Brain microvascular endothelial cell (primary cell): Measurements from ENCODE around the gene CARD14.

Experiments
- DNase-seq: peaks from one replicate; pipeline ENCODE4 v3.0.0-alpha.2; 2020
- H3K27ac ChIP-seq: fragments of 250-450 bp; sonication (Bioruptor Pico); 2 replicates; pipeline ENCODE4 v1.5.1; 2020; ENCODE audit warnings: mild to moderate bottlenecking, moderate library complexity
- H3K27me3 ChIP-seq: fragments of 250-450 bp; sonication (Bioruptor Pico); replicated peaks from 2 replicates; pipeline ENCODE4 v1.5.1; 2020; ENCODE audit warnings: mild to moderate bottlenecking
- H3K36me3 ChIP-seq: fragments of 250-450 bp; sonication (Bioruptor Pico); replicated peaks from 2 replicates; pipeline ENCODE4 v1.5.1; 2020; ENCODE audit warnings: mild to moderate bottlenecking
- H3K4me3 ChIP-seq: 2 replicates; pipeline ENCODE4 v1.5.1; 2011; ENCODE audit warnings: low read depth, mild to moderate bottlenecking, control low read depth, low read length, moderate library complexity
- CTCF ChIP-seq: IDR thresholded peaks from 2 replicates; pipeline ENCODE4 v1.5.1; 2011; ENCODE audit warnings: low read depth, mild to moderate bottlenecking, moderate library complexity, low read length, control low read depth, inconsistent platforms; ENCODE audit errors: missing control alignments
- in situ Hi-C: cut with HindIII; loops from 2 replicates; pipeline ENCODE4 v1.10.0; 2017; ENCODE audit warnings: low sequenced_read_pairs, low pct_ligation_motif_present

CARD14 gene

GRCh38 chr17:80244871-80245509, 75.2 kb downstream of the CARD14 start:
- Histone ChIP-seq H3K4me3 (no peak overlapping the region), H3K27me3 (no peaks in the 10 kb centered on the region), H3K36me3 (peaks cover 2% of the 10 kb centered on the region), H3K27ac (no peak overlapping the region)
- DNase-seq: no peak
- in situ Hi-C loops: no loop called here
- TF ChIP-seq CTCF: no peak

- Histone ChIP-seq H3K27me3 (no peaks in the 10 kb centered on the region), H3K4me3 (no peak overlapping the region), H3K36me3 (peaks cover 2% of the 10 kb centered on the region), H3K27ac (no peak overlapping the region)
- TF ChIP-seq CTCF: no peak
- no peak for DNase-seq
- in situ Hi-C loops: no loop called here
Observed at GRCh38 chr17:80245566-80246265, 75.9 kb downstream of the CARD14 start.

- in situ Hi-C loops: no loop called here
- Histone ChIP-seq H3K4me3 (no peak overlapping the region), H3K36me3 (peaks cover 2% of the 10 kb centered on the region), H3K27ac (no peak overlapping the region), H3K27me3 (no peaks in the 10 kb centered on the region)
- DNase-seq: no peak
- TF ChIP-seq CTCF: no peak
Observed at GRCh38 chr17:80246266-80246681, 76.4 kb downstream of the CARD14 start.

- no peak for TF ChIP-seq CTCF
- DNase-seq: no peak
- in situ Hi-C loops: no loop called here
- Histone ChIP-seq H3K27ac (no peak overlapping the region), H3K27me3 (no peaks in the 10 kb centered on the region), H3K4me3 (no peak overlapping the region), H3K36me3 (peaks cover 2% of the 10 kb centered on the region)
Observed at GRCh38 chr17:80246726-80247125, 76.9 kb downstream of the CARD14 start.

- no peaks in the 10 kb centered on the region for H3K27me3 ChIP-seq
- H3K27ac ChIP-seq: no peak overlapping the region
- no peak overlapping the region for H3K4me3 ChIP-seq
- DNase-seq: no peak
- in situ Hi-C loops: no loop called here
- TF ChIP-seq CTCF: no peak
- H3K36me3 ChIP-seq: no peaks in the 10 kb centered on the region
Observed at GRCh38 chr17:80247561-80247960, 77.7 kb downstream of the CARD14 start.
